Ovary (tissue), 9 donors: ENCODE results near the gene ATP8B2. TPM values are rescaled to one million over a fixed set of nuclear protein-coding genes. Genes with fewer than 3 reads are reported as not detected.
"Not testable (repeated sequence)": the region's sequence is repeated elsewhere in the genome, so short reads cannot be mapped to it uniquely, and the experiment has no call there.

Experiments
- DNase-seq, 5 donors: peaks; one replicate each; pipeline ENCODE4 v3.0.0-alpha.2; 2019 to 2020
- H3K27ac ChIP-seq, 2 donors: fragments of 200-600 bp; one replicate each; pipeline versions ENCODE4 v1.5.1 to v1.8.0; 2019 to 2022
- H3K27me3 ChIP-seq: fragments of 200-600 bp; one replicate; pipeline ENCODE4 v1.8.0; 2022
- H3K36me3 ChIP-seq: fragments of 200-600 bp; sonication (generic); one replicate; pipeline ENCODE4 v1.5.1; 2019
- H3K4me1 ChIP-seq: one replicate; pipeline ENCODE4 v1.8.1; 2013; ENCODE audit warnings: mild to moderate bottlenecking, moderate library complexity; ENCODE audit not compliant: insufficient read depth
- H3K4me3 ChIP-seq: fragments of 200-600 bp; sonication (generic); one replicate; pipeline ENCODE4 v1.5.1; 2017
- H3K9me3 ChIP-seq, 2 donors: fragments of 200-600 bp in 1 of 2; sonication (generic) in 1 of 2; one replicate each; pipeline versions ENCODE4 v1.5.1 to v1.8.1; 2013 to 2019; ENCODE audit warnings: mild to moderate bottlenecking in 1 of 2, moderate library complexity in 1 of 2
- EP300 ChIP-seq: sonication (generic); formaldehyde crosslinking; IDR thresholded peaks from one replicate; pipeline ENCODE4 v1.6.1; 2017; ENCODE audit warnings: antibody characterized with exemption
- POLR2A ChIP-seq: fragments of 450-650 bp; IDR thresholded peaks from one replicate; pipeline ENCODE4 v1.6.1; 2017; ENCODE audit warnings: antibody characterized with exemption, mild to moderate bottlenecking, moderate library complexity
- WGBS, 3 donors: extraction: QIAGEN DNeasy Blood & Tissue Kit in 1 of 3; methylation state at CpG; one replicate each; pipeline versions ENCODE4 v1.1.5 to v1.1.7; 2013 to 2017; 5-methylcytosine and 5-hydroxymethylcytosine counted together
- intact Hi-C, 4 donors: fragments of 100-400 bp; cut with DNase I; formaldehyde crosslinking; loops; one replicate each; pipeline versions ENCODE4 v1.11.0 to v1.15.1; 2022 to 2023
- polyA plus RNA-seq, 2 donors: library from polyadenylated mRNA; stranded (reverse); fragments of 200-250 nt in 1 of 2; fragments of 350-450 nt in 1 of 2; fragmentation: Illumina TruSeq in 1 of 2; extraction: RNeasy Lipid Tissue Mini Kit (QIAGEN cat#74804) in 1 of 2; gene quantifications; one replicate each; pipeline ENCODE4 v1.2.3, GENCODE V29; 2013 to 2014
- total RNA-seq, 7 donors: library from RNA; depleted of rRNA in 2 of 7; stranded (reverse); fragments of >200 nt in 2 of 7; fragmentation: NEBNext Ultra II Directional in 3 of 7; extraction: Animal tissue kit (Norgen Biotek cat#: 25700) in 3 of 7; gene quantifications; one replicate each; pipeline versions ENCODE4 v1.1.0 to v1.2.4, GENCODE V29; 2016 to 2023
- TF ChIP-seq, protein P1 (sequence below), 3 donors: fragments of 450-650 bp in 2 of 3; fragments of 200-600 bp in 1 of 3; IDR thresholded peaks; one replicate each; pipeline versions ENCODE4 v1.5.1 to v1.8.0; 2016 to 2022; ENCODE audit warnings: antibody characterized with exemption in 3 of 3, mild to moderate bottlenecking in 1 of 3
- donor health status: DM: no; HTN: no; CAD: no; lungs with moderate emphysema.
- donor health status: DM: no; HTN: no; CAD: no.
- donor health status: Bipolar disorder and iron deficiency.
- donor health status: DM: yes; HTN: yes; CAD: no.
- donor health status: DM: no; HTN: no; CAD: no.
- donor health status: DM: yes; HTN: yes; CAD: no.

The ATP8B2 gene
- total and polyA plus RNA-seq, 9 donors, result 53.0 to 112 (median 83.4) TPM

DNA sequence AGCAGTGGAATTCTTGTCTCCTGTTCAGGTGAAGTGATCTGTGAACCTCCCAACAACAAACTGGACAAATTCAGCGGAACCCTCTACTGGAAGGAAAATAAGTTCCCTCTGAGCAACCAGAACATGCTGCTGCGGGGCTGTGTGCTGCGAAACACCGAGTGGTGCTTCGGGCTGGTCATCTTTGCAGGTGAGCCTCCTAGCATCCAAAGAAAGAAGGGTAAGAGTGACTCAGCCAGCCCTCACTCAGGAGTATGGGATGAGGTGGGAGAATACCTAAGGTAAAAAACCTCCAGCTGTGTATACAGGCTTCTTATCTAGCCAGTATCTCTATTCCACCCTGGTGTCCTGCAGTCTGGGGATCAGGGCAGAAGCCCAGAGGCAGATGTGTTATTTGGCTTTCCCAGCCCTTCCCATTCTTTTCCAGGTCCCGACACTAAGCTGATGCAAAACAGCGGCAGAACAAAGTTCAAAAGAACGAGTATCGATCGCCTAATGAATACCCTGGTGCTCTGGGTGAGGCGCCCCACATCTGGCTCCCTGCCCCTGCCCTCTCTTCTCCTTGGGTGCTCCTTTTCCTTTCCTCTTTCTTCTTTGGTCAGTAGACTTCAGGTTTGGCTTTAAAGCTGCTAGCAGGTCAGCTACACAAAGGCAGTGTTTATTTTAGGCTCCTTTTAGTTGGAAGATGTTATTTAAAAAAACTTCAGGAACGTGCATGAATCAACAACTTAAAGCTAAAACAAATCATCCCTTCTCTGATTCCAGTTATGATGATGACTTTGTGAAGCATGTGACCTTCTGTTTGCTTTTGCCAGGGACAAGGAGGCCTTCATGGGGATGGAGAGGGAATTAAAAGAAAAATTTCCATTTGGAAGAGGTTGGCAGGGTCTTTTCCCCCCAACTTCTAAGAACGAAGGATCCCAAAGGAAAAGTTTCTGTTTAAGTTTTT, 9.0 kb downstream of the ATP8B2 start:
- Histone ChIP-seq H3K27me3 (no peaks in the 10 kb centered on the region), H3K4me3 (no peak overlapping the region), H3K9me3 (no peaks in the 10 kb centered on the region), H3K36me3 (no peaks in the 10 kb centered on the region), H3K27ac (peak overlapping the region; percentile 2 to 62), H3K4me1 (no peaks in the 10 kb centered on the region)
- DNase-seq, result no peak
- intact Hi-C loops, result no loop called here
- WGBS, 3 donors, result 52 to 67% (median 55%) methylated on average over 13 of the region's 13 CpGs
- TF ChIP-seq, protein P1, sequence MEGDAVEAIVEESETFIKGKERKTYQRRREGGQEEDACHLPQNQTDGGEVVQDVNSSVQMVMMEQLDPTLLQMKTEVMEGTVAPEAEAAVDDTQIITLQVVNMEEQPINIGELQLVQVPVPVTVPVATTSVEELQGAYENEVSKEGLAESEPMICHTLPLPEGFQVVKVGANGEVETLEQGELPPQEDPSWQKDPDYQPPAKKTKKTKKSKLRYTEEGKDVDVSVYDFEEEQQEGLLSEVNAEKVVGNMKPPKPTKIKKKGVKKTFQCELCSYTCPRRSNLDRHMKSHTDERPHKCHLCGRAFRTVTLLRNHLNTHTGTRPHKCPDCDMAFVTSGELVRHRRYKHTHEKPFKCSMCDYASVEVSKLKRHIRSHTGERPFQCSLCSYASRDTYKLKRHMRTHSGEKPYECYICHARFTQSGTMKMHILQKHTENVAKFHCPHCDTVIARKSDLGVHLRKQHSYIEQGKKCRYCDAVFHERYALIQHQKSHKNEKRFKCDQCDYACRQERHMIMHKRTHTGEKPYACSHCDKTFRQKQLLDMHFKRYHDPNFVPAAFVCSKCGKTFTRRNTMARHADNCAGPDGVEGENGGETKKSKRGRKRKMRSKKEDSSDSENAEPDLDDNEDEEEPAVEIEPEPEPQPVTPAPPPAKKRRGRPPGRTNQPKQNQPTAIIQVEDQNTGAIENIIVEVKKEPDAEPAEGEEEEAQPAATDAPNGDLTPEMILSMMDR (IDR thresholded peaks at IDR 0.05), result no peak
- no peak for TF ChIP-seq POLR2A
- no peak for TF ChIP-seq EP300

DNA sequence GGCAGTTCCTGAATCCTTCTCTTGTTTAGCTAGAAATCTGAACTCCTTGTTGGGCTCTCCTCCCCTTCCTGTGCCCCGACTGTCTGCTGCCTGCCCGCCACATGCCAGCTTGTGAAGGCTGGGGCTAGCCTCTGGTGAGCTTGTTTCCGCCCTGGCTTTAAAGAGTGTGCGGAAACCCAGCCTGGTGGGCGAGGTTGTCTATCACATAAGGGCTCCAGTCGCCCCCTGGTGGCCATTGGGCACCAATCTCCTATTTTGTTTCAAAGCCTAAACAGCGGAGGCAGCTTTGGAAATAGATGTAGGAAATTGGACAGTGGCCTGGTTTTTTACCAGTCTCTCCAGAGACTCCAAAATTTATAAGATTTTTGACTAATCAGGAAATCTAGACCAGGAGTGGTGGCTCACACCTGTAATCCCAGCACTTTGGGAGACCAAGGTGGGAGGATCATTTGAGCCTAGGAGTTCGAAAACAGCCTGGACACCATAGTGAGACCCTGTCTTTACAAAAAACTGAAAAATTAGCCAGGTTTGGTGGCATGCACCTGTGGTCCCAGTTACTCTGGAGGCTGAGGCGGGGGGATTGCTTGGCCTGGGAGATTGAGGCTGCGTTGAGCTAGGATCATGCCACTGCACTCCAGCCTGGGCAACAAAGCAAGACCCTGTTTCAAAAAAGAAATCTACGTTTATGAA, 9.8 kb downstream of the ATP8B2 start:
- intact Hi-C loops, result no loop called here
- Histone ChIP-seq H3K36me3 (no peaks in the 10 kb centered on the region), H3K27me3 (no peaks in the 10 kb centered on the region), H3K4me1 (no peaks in the 10 kb centered on the region), H3K9me3 (no peaks in the 10 kb centered on the region), H3K4me3 (no peak overlapping the region), H3K27ac (peak overlapping the region; percentile 2 to 62)
- peak; percentile 75 to 90 (median 84) for DNase-seq
- WGBS, 3 donors, result 38 to 41% (median 39%) methylated on average over 11 of the region's 11 CpGs
- TF ChIP-seq, protein P1 (IDR thresholded peaks at IDR 0.05), result peak; percentile 73 to 76 (median 73)
- no peak for TF ChIP-seq EP300

DNA sequence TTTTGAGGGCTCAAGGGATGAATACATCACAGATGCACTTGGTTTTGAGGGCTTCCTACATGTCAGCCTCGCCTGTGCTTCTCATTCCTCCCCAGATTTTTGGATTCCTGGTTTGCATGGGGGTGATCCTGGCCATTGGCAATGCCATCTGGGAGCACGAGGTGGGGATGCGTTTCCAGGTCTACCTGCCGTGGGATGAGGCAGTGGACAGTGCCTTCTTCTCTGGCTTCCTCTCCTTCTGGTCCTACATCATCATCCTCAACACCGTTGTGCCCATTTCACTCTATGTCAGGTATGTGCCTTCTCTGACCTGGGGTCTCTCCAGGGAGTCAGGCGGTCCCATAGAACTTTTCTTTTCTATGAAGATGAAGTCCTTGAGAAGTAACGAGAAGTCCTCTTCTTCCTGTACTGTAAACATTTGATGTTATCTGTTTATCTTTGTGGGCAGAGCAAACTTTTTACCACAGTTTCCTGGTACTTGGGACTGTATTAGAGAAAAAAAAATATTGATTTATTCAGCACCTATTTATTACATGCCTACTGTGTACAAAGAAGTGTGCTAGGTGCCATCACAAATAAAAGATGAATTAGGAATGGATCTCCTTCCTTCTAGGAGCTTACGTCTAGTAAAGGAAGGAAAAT, 12.0 kb downstream of the ATP8B2 start:
- WGBS, 3 donors, result 87 to 90% (median 89%) methylated on average over 8 of the region's 8 CpGs
- Histone ChIP-seq H3K27me3 (no peaks in the 10 kb centered on the region), H3K4me3 (no peak overlapping the region), H3K9me3 (no peaks in the 10 kb centered on the region), H3K36me3 (no peaks in the 10 kb centered on the region), H3K27ac (no peak overlapping the region), H3K4me1 (no peaks in the 10 kb centered on the region)
- no peak for DNase-seq
- no peak for TF ChIP-seq POLR2A
- TF ChIP-seq, protein P1 (IDR thresholded peaks at IDR 0.05), result no peak
- no peak for TF ChIP-seq EP300
- intact Hi-C loops, result no loop called here

DNA sequence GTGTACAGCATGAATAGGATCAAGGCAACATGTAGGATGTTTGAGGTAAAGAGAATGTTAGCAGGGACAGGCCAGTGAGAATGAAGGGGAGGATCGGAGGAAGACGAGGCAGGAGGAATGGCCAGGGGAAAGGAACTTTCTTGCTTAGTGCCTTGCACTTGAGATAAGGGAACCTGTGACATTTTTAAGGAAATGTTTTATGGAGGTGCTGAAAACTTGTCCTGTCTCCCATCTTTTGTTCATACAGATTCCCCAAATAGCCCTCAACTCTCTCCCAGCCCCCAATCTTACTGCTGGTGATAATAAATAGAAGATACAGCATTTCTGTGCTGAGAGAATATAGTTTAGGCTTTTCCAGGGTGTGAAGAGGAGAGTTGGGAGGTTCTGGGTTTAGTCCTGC, 13.6 kb downstream of the ATP8B2 start:
- no peak for DNase-seq
- Histone ChIP-seq H3K9me3 (no peaks in the 10 kb centered on the region), H3K4me3 (no peak overlapping the region), H3K27ac (no peak overlapping the region), H3K27me3 (no peaks in the 10 kb centered on the region), H3K36me3 (no peaks in the 10 kb centered on the region), H3K4me1 (no peaks in the 10 kb centered on the region)
- TF ChIP-seq POLR2A, result no peak
- TF ChIP-seq, protein P1 (IDR thresholded peaks at IDR 0.05), result no peak
- no peak for TF ChIP-seq EP300
- 91 to 95% (median 94%) methylated on average over 2 of the region's 2 CpGs for WGBS, 3 donors
- intact Hi-C loops, result no loop called here

DNA sequence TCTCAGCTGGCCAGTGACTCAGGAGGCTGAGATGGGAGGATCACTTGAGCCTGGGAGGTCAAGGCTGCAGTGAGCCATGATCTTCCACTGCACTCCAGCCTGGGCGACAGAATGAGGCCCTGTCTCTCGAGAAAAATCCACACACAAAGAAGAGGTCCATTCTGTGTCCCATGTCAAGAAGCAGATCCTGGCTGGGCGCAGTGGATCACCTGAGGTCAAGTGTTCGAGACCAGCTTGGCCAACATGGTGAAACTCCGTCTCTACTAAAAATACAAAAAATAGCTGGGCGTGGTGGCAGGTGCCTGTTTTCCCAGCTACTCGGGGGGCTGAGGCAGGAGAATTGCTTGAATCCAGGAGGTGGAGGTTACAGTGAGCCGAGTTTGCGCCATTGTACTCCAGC, 16.0 kb downstream of the ATP8B2 start:
- DNase-seq, H3K27me3 ChIP-seq, H3K27ac ChIP-seq, H3K4me3 ChIP-seq, H3K36me3 ChIP-seq, H3K9me3 ChIP-seq, intact Hi-C loops, H3K4me1 ChIP-seq: not testable (repeated sequence)
- WGBS, 3 donors, result 93 to 97% (median 94%) methylated on average over 9 of the region's 9 CpGs
